ENCODE data around the gene VEPH1.

The VEPH1 gene

DNA sequence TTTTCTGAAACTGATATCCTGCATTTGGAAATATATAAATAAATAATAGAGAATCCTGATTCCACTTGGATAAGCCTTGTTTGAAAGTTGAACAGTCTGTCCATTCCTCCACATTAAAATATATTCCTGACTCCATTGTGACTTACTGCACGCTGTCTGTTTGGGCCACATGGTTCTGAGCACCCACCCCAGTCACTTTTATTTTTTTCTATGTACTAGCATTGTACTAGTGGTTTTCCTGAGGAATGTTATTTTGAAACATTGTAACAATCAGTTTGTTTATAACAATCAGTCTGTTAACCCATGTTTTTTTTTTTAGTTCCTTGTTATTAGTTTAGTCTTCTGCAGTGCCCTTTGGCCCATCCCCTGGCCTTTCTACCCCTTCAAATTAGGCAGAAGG lies 255.8 kb downstream of the VEPH1 start:
- DNase-seq = no peak

DNA sequence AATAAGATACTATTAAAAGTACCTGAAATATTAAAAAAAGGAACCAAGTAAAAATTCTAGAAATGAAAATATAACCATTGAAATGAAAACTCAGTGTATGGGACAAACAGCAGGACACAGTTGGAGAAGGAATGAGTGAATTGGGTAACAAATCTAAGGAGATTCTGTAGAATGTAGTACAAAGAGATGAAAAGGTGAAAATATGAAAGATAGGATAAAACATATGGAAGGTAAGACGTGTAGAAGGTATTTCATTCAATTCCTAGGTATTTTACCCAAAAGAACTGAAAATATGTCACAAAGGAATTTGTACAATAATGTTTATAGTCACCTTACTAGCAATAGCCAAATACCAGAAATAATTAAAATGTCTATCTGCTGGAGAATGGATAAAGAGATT lies 260.4 kb downstream of the VEPH1 start:
- DNase-seq = no peak

DNA sequence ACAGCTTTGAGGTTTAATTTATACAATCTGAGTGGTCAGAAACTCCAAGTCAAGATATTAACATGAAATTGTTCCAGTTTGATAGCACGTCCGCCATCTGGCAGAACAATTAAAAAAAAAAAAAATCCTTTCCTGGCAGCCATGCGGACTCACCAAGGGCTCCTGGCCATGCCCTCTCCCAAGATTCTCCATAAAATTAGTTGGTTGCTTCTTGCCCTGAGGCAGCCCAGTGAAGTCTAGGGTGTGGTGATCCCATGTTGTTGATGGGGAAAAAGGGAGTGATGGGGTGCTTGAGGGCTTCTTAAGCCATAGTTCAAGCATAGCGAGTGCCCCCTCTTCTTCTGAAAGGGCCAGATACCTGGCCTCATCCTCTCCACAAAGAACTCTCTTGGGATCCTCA lies 261.6 kb downstream of the VEPH1 start:
- no peak for DNase-seq

DNA sequence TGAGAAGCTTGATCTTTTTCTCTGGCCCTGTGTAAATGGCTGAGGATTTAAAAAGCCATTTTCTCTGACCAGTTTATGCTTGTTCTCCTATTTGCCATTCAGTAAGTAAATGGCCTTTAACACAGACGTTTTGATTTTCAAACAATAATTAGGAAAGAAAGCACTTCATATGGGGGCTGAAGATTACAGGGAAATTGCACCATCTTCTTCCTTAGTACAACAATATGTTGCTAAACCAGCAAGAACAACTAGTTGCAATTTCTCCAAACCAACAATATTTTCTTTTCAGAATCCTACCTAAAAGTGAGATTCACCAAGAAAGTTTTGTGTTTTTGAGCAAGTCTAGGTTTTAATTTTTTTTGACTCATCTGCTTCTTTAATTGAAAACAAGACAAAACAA lies 262.8 kb downstream of the VEPH1 start:
- DNase-seq = no peak

DNA sequence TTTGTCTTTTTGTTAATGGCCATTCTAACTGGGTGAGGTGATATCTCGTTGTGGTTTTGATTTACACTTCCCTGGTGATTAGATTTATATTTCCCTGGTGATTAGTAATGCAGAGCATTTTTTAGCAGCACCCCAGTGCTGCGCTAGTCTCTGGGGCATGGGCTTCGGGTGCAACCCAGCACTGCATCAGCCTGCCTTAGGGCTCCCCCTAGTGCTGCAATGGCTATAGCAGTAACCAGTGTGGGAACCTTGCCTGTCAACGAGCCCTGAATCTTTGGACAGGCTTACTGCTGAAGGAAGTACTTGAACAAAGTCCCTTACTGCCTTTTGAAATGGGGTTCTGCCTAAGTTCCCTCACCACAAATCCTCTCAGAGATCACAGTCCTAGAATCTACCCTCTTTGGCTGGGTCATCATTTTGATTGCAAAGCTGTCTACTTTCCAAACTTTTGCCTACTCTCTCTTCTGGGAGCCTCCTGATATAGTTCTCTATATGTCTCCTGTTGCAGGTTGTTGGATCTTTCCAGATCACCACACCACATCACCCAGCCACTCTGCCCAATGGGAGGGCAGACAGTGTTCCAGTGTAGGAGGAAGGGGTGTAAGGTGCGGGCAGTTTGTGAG lies 264.0 kb downstream of the VEPH1 start:
- peak; percentile 61 for DNase-seq

DNA sequence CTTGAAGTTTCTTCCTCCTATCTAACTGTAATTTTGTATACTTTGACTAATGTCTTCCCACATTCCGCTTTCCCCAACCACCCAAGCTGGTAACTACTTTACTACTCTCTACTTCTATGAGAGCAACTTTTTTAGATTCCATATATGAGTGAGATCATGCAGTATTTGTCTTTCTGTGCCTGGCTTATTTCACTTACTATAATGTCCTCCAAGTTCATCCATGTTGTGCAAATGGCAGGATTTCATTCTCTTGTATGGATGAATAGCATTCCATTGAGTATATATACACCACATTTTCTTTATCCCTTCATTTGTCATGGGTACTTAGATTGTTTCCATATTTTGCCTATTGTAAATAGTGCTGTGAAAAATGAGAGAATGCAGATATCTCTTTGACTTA lies 264.8 kb downstream of the VEPH1 start:
- no peak for DNase-seq

DNA sequence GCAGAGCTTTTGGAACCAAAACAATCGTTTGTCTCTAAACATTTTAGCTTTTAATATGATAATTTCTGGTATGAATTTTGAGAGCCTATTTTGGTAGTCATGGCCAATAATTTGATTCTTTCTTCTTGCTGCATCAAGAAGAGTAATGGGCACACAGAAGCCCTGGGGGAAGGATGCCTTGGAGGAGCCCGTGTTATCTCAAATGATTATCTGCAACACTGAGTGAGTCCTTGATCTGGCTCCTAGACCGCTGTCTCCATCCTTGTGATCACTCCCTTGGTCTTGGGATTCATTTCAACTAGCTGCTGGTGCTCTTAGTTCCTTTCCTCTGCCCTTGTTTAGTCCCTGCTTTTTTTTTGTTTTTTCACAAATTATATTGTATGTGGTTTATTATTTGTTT lies 265.3 kb downstream of the VEPH1 start:
- DNase-seq = no peak

DNA sequence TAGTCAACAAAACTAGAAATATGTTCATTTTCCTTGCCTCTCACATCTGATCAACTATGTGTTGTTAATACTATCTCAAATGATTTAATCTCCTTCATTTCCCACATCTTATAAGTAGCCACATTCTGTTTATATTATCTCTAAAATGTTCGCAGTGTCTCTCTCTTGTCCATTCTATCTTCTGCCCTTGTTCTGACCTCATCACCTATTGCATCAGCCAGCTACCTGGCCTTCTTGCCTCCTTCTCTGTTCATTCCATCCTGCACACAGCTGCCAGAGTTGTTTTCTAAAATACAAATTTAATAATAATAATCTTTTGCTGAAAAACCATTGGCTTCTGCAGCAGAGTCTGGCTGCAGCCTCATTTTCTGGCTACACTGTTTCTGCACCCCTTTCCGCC lies 267.9 kb downstream of the VEPH1 start:
- no peak for DNase-seq

DNA sequence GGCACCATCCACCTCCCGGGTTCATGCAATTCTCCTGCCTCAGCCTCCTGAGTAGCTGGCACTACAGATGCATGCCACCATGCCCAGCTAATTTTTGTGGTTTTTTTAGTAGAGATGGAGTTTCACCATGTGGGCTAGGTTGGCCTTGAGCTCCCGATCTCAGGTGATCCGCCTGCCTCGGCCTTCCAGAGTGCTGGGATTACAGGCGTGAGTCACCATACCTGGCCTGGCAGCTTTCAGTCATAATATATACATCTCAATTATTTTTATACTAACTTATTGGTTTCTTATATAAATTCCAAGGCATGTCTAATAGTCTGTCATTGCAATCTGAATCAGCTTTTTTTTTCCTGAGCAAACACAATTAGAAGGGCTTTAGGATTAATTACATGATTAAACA lies 269.3 kb downstream of the VEPH1 start:
- no peak for DNase-seq

DNA sequence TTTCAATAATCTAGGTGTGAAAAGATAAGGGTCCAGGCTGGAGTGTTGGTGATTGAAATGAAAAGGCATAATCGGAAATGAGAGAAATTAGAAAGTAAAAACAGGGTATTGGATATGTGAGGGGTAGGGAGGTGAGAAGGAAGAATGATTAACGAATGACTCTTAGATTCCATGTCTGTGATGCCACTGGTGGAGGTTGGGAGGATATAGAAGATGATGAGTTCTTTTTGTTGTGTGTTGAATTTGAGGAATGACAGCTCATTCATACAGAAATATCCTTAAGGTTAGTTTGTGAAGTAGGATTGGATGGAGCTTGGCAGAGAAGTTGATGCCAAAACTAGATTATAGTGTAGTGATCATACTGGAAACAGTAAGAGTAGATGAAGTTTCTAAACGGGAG lies 271.1 kb downstream of the VEPH1 start:
- DNase-seq = no peak

DNA sequence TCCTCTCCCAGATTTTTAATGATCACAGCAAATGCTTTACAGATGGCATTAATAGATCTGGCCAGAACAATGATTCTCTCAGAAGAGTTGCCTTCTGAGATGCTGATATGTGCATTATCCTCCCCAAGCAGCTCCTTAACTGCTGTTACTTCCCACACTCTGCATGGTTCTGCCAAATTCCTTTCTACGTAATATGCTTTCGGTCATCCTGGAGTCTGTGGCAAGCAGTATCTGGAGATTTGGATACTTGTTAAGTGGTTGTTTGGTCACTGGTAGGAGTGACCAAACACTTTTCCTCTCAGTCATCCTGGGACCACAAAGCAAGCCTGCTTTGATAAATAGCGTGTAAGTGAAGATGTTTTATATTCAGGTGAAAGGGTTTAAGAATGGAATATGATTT lies 272.1 kb downstream of the VEPH1 start:
- no peak for DNase-seq

DNA sequence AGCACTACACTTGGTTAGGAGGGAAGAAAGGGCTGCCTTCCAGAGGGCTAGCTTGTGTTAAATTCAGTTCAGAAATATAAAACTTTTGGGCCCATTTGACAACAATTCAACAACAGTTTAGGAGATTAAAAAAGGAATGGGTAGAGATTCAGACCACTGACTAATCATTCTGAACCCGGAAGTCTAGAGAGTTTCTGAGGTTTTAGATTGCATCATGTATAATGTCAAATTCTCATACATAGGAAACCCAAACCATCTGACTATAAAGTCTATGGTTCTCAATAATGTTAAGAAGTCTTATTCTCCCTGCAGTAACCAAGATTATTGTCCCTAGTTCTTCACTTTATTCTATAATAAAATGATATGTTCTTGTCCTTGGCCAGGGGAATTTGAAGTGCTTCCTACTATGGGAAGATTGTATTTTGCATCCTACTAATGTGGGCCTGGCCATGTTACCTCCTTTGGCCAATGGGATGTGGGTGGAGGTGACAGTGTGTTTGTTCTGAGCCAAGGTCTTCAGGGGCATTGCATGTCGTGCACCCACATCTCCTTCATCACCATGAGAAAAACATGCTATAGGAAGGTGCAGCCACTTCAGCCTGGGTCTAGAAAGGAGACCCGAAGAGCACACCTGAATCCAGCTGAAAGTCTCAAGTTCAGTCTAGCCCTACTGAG lies 276.9 kb downstream of the VEPH1 start:
- no peak for DNase-seq

DNA sequence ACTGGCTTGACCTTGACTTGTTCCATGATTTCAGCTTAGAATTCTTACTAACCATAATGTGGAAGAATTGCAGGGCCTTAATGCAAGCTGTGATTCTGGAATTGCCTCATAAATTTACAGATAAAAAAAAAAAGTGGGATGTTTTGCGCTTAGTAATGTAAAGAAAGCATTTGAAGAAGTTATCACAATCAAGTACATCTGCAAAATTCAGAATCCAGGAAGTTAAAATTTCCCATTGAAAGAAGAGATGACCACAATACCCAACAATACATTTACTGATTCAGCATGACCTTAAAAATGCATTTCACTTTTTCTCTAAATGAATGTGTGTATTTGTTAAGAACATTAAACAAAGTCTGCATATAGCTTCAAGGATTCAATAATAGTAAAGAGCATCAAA lies 278.2 kb downstream of the VEPH1 start:
- no peak for DNase-seq

DNA sequence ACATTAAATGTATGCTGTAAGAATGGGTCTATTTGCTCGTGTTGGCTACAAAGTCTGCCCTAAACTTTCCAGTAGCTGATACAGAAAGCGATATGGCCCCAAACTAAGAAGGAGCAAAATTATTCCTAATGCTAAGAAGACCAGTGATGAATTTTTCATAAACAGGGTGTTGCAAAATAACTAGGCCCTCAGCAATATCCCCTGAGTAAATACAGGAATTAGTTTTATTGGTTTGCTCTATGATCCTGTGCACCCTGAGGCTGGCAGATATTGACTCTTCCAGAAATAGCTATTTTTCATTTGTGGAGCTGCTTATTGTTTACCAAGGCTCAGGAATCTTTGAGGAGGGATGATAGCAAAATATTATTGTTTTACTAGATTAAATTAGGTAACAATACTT lies 282.3 kb downstream of the VEPH1 start:
- no peak for DNase-seq

DNA sequence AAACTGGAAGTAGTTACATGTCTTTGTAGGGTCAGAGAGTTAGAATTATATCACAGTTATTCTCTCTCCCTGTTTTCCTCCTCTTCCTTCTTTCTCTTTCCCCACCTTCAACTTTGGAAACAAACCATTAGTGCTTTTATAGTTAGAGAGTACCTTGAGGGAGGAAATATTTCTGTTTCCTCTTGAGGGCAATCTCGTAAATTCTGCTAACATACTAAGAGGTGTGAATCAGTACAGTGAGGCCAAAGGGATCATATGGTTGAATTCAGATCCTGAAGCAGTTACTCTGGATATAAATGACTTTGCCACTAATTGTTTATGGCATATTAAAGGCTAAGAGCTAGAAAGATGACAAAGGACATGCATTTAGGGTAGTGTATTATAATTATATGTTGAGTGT lies 283.0 kb downstream of the VEPH1 start:
- no peak for DNase-seq

DNA sequence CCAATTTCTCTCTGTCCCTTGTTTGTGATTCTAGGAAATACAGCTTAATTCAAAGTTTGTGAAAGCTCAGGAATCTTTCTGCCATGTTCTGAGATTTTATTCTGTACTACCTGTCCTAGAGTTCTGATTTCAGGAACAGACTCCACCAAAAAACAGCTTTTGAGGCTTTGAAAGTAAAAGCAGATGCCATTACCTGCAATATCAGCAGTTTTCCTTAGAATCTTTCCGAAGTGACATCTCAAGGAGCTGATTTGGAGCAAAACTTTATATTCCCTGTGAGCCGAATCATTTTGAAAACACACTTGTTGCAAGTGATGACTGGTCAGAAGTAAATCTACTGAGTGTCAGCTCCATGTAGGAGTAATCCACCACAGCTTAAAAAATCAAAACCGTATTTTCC lies 284.0 kb downstream of the VEPH1 start:
- DNase-seq = no peak

Measured in activated CD4-positive, alpha-beta T cell treated with anti-CD3 and anti-CD28 coated beads for 1 hour (primary cell).